NCI-H748 treated with DMSO at 0.1 percent for 48 hours (cell line): ENCODE data around the gene DFFA.
"Not testable (repeated sequence)": the region's sequence is repeated elsewhere in the genome, so short reads cannot be mapped to it uniquely, and the experiment has no call there.

Experiments
- DNase-seq: peaks from one replicate; lab custom pipeline; 2025; lab: John Stamatoyannopoulos, UW

DFFA gene

GRCh38 chr1:10472220-10473144 lies at the start of gene DFFA:
Gene DFFA, minus strand, starts transcription at chr1:10472529. Its CDS starts 71 bp downstream, at chr1:10472458.
- peak; percentile 89 for DNase-seq

- no peak for DNase-seq
Measured at GRCh38 chr1:10521537-10522157, 49.3 kb upstream of the DFFA start.

GRCh38 chr1:10520952-10521351 lies 48.6 kb upstream of the DFFA start:
- no peak for DNase-seq

GRCh38 chr1:10520497-10520896 lies 48.2 kb upstream of the DFFA start:
- DNase-seq, result no peak

- peak; percentile 65 for DNase-seq
Measured at GRCh38 chr1:10519016-10519417, 46.7 kb upstream of the DFFA start.

GRCh38 chr1:10517677-10517982 lies 45.3 kb upstream of the DFFA start:
- DNase-seq, result no peak

GRCh38 chr1:10516925-10517676 lies 44.8 kb upstream of the DFFA start:
- DNase-seq, result no peak

GRCh38 chr1:10515976-10516750 lies 43.8 kb upstream of the DFFA start:
- DNase-seq, result no peak

GRCh38 chr1:10515301-10515975 lies 43.1 kb upstream of the DFFA start:
- no peak for DNase-seq

- peak; percentile 38 for DNase-seq
Measured at GRCh38 chr1:10514490-10515235, 42.3 kb upstream of the DFFA start.

- DNase-seq, result no peak
Measured at GRCh38 chr1:10513199-10513598, 40.9 kb upstream of the DFFA start.

- no peak for DNase-seq
Measured at GRCh38 chr1:10511494-10511885, 39.2 kb upstream of the DFFA start.

GRCh38 chr1:10510520-10511493 lies 38.5 kb upstream of the DFFA start:
- DNase-seq, result no peak

GRCh38 chr1:10509809-10510509 lies 37.6 kb upstream of the DFFA start:
- peak; percentile 19 for DNase-seq

GRCh38 chr1:10508511-10508951 lies 36.2 kb upstream of the DFFA start:
- DNase-seq, result no peak

- DNase-seq, result peak; percentile 83
Measured at GRCh38 chr1:10507111-10507879, 35.0 kb upstream of the DFFA start.

- DNase-seq, result no peak
Measured at GRCh38 chr1:10506677-10507047, 34.3 kb upstream of the DFFA start.

GRCh38 chr1:10506046-10506676 lies 33.8 kb upstream of the DFFA start:
- DNase-seq, result not testable (repeated sequence)
